HepG2 (cell line): ENCODE results near the gene MEIS3. TPM values are rescaled to one million over a fixed set of nuclear protein-coding genes. Genes with fewer than 3 reads are reported as not detected.

Experiments used
- ATAC-seq: fragments of 200-7000 bp; cut with Tn5 transposase; 3 replicates; pipeline ENCODE4 v1.9.1; 2020; ENCODE audit warnings: mild to moderate bottlenecking, moderate library complexity
- BruUV-seq: library from RNA; stranded (reverse); fragments of 400-500 nt; replicated peaks from 2 replicates; lab custom pipeline; 2021; lab: Mats Ljungman, UMichigan
- CTCF ChIA-PET: fragments of 300-600 bp; formaldehyde crosslinking; extraction: SDS; loops from one replicate; lab custom pipeline; 2021; ENCODE audit warnings: low total read pairs, inconsistent platforms, low intra/inter-chr PET ratio; lab: Yijun Ruan, JAX
- POLR2A ChIA-PET: fragments of 350-600 bp; sonication (Branson Sonifier 250); formaldehyde crosslinking; loops from one replicate; lab custom pipeline; 2020; ENCODE audit warnings: antibody characterized with exemption, inconsistent platforms; lab: Yijun Ruan, JAX
- DNase-seq: peaks from one replicate; pipeline ENCODE4 v3.0.0-alpha.2; 2015; ENCODE audit warnings: low spot score
- FAIRE-seq: peaks from 3 replicates; lab custom pipeline; 2011; peaks lifted over from hg19 to GRCh38; lab: Jason Lieb, UNC
- H2AFZ ChIP-seq: one replicate; pipeline ENCODE4 v1.6.1; 2011; ENCODE audit warnings: low read length, inconsistent platforms
- H3K27ac ChIP-seq: fragments of 300-600 bp; 3 replicates; pipeline ENCODE4 v1.8.0; 2011; ENCODE audit warnings: mixed run types, mild to moderate bottlenecking, mixed read lengths, low read length, inconsistent platforms; ENCODE audit not compliant: insufficient read depth; ENCODE audit errors: extremely low read length
- H3K27me3 ChIP-seq, 2 experiments: fragments of 200-600 bp in 1 of 2; 2 replicates in 1 of 2; 3 replicates in 1 of 2; pipeline versions ENCODE4 v1.6.0 to v1.8.0; 2011; ENCODE audit warnings: low read length in 2 of 2, mild to moderate bottlenecking in 2 of 2, moderate library complexity in 2 of 2, inconsistent platforms in 1 of 2; ENCODE audit not compliant: insufficient read depth in 2 of 2, control insufficient read depth in 1 of 2
- H3K36me3 ChIP-seq, 2 experiments: fragments of 200-600 bp in 1 of 2; replicated peaks in 1 of 2; 2 replicates in 1 of 2; 3 replicates in 1 of 2; pipeline versions ENCODE4 v1.5.1 to v1.8.0; 2011; ENCODE audit warnings: low read length in 2 of 2, inconsistent platforms in 1 of 2; ENCODE audit not compliant: insufficient read depth in 2 of 2, control insufficient read depth in 1 of 2
- H3K4me1 ChIP-seq: 2 replicates; pipeline ENCODE4 v1.5.1; 2012; ENCODE audit warnings: low read length, inconsistent platforms; ENCODE audit not compliant: insufficient read depth
- H3K4me2 ChIP-seq: 2 replicates; pipeline ENCODE4 v1.6.0; 2011; ENCODE audit warnings: low read depth, low read length, inconsistent platforms
- H3K4me3 ChIP-seq, 3 experiments: fragments of 200-600 bp in 1 of 3; sonication (generic), shearing (Covaris generic) in 1 of 3; replicated peaks in 1 of 3; 2 replicates each; pipeline ENCODE4 v1.5.1; 2011 to 2016; ENCODE audit warnings: low read length in 3 of 3, inconsistent platforms in 2 of 3, low read depth in 2 of 3, mild to moderate bottlenecking in 2 of 3, control low read depth in 1 of 3, mixed read lengths in 1 of 3; ENCODE audit not compliant: insufficient read depth in 1 of 3
- H3K79me2 ChIP-seq: one replicate; pipeline ENCODE4 v1.6.1; 2011; ENCODE audit warnings: low read length, inconsistent platforms; ENCODE audit not compliant: insufficient read depth
- H3K9ac ChIP-seq: 2 replicates; pipeline ENCODE4 v1.6.0; 2011; ENCODE audit warnings: mild to moderate bottlenecking, low read depth, low read length, inconsistent platforms; ENCODE audit not compliant: insufficient read depth
- H3K9me3 ChIP-seq: 2 replicates; pipeline ENCODE4 v1.5.1; 2012; ENCODE audit warnings: mild to moderate bottlenecking, low read length
- H4K20me1 ChIP-seq: 2 replicates; pipeline ENCODE4 v1.6.0; 2011; ENCODE audit warnings: inconsistent platforms, mild to moderate bottlenecking, low read length, moderate library complexity; ENCODE audit not compliant: insufficient read depth
- ARNT2 ChIP-seq: sonication (generic); formaldehyde crosslinking; IDR thresholded peaks from 2 replicates; pipeline ENCODE4 v1.8.0; 2022; ENCODE audit warnings: mild to moderate bottlenecking, low read depth, missing genetic modification reagents, moderate library complexity
- GPN1 ChIP-seq: sonication (generic); formaldehyde crosslinking; IDR thresholded peaks from 2 replicates; pipeline ENCODE4 v1.5.1; 2020; ENCODE audit warnings: missing genetic modification reagents, borderline replicate concordance
- MED1 ChIP-seq: sonication (generic); formaldehyde crosslinking; IDR thresholded peaks from 2 replicates; pipeline ENCODE4 v1.4.0; 2020; ENCODE audit warnings: missing genetic modification reagents
- ZFP36 ChIP-seq: fragments of 150-350 bp; IDR thresholded peaks from 2 replicates; pipeline ENCODE4 v1.6.1; 2018; ENCODE audit warnings: borderline replicate concordance, low read length, low read depth; ENCODE audit not compliant: partially characterized antibody
- ZNF7 ChIP-seq: IDR thresholded peaks from 2 replicates; pipeline ENCODE4 v1.6.1; 2016; ENCODE audit warnings: missing biosample characterization, missing genetic modification reagents
- WGBS: methylation state at CpG from one replicate; pipeline ENCODE4 v1.1.6; 2017; ENCODE audit warnings: low lambda C conversion rate; 5-methylcytosine and 5-hydroxymethylcytosine counted together
- in situ Hi-C: cut with HindIII; loops from 2 replicates; pipeline ENCODE4 v1.10.0; 2017; ENCODE audit warnings: low pct_unique_long_range_greater_than_20kb; ENCODE audit not compliant: extremely low pct_ligation_motif_present
- intact Hi-C: fragments of 100-400 bp; cut with micrococcal nuclease; formaldehyde crosslinking; loops from one replicate; pipeline ENCODE4 v1.10.0; 2022; ENCODE audit not compliant: unreplicated experiment
- polyA plus RNA-seq, 8 experiments: library from polyadenylated mRNA; depleted of rRNA in 3 of 8; stranded (reverse) in 7 of 8; unstranded in 1 of 8; fragments of >200 nt; fragmentation: Illumina TruSeq in 4 of 8; extraction: Trizol in 4 of 8; gene quantifications; 2 replicates each; pipeline versions ENCODE4 v1.2.1 to v1.2.3, GENCODE V29; 2011 to 2016; ENCODE audit warnings: low read depth in 4 of 8, missing spikeins in 1 of 8, mixed read lengths in 1 of 8; ENCODE audit not compliant: insufficient read depth in 1 of 8
- total RNA-seq, 5 experiments: library from RNA; depleted of rRNA; stranded (reverse); fragments of >200 nt; fragmentation: Illumina TruSeq; extraction: Trizol; gene quantifications; 2 replicates each; pipeline ENCODE4 v1.2.3, GENCODE V29; 2016; ENCODE audit warnings: low read depth in 1 of 5
- TF ChIP-seq, protein P1 (sequence below): sonication (generic); formaldehyde crosslinking; IDR thresholded peaks from 2 replicates; pipeline ENCODE4 v1.5.1; 2020; ENCODE audit warnings: mild to moderate bottlenecking, missing genetic modification reagents, moderate library complexity
- TF ChIP-seq, protein P2 (sequence below): sonication (generic); formaldehyde crosslinking; IDR thresholded peaks from 2 replicates; pipeline ENCODE4 v1.8.0; 2022; ENCODE audit warnings: missing genetic modification reagents, mild to moderate bottlenecking, moderate library complexity, borderline replicate concordance

MEIS3 gene
- total and polyA plus RNA-seq, 2 of the 13 experiments (the other 11 are each of a cell fraction or from before 2014, with no cell fraction given) = 0.09 to 0.70 TPM

DNA sequence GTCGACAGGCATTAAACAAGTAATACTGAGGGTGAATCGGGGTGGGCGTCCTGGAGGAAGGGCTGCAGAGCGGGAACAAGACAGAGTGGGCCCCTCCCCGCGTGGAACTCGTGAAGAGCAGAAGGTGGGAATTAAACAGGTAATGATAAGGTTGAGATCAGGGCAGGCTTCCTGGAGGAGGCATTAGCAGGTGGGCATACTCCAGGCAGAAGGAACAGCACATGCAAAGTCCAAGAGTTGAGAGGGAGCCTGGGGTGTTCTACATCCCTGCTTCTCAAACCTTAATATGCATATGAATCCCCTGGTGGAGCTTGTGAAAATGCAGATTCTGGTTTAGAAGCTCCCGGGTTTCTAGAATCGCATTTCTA lies 29.0 kb upstream of the MEIS3 start:
- ATAC-seq = no peak
- BruUV-seq = no TSS peak
- Histone ChIP-seq H3K4me2 (no peak overlapping the region), H3K9me3 (no peaks in the 10 kb centered on the region), H3K4me1 (peaks cover 18% of the 10 kb centered on the region; the same call in 1 of the 2 replicates), H3K27ac (no peak overlapping the region), H3K9ac (no peak overlapping the region), H3K79me2 (no peaks in the 10 kb centered on the region), H4K20me1 (no peaks in the 10 kb centered on the region), H3K4me3 (no peak overlapping the region), H3K36me3 (no peaks in the 10 kb centered on the region), H2AFZ (no peak overlapping the region), H3K27me3 (peaks cover 0 to 28% of the 10 kb centered on the region in 2 experiments)
- in situ Hi-C loops = no loop called here
- CTCF ChIA-PET = no interaction called here
- POLR2A ChIA-PET = no interaction called here
- DNase-seq = no peak
- TF ChIP-seq MED1 (CRISPR knock-in tag) (no peak), ZNF7 (CRISPR knock-in tag) (no peak), ZFP36 (peak; percentile 85)
- FAIRE-seq = no peak
- 33% methylated on average over 8 of the region's 9 CpGs for WGBS
- intact Hi-C loops = no loop called here

DNA sequence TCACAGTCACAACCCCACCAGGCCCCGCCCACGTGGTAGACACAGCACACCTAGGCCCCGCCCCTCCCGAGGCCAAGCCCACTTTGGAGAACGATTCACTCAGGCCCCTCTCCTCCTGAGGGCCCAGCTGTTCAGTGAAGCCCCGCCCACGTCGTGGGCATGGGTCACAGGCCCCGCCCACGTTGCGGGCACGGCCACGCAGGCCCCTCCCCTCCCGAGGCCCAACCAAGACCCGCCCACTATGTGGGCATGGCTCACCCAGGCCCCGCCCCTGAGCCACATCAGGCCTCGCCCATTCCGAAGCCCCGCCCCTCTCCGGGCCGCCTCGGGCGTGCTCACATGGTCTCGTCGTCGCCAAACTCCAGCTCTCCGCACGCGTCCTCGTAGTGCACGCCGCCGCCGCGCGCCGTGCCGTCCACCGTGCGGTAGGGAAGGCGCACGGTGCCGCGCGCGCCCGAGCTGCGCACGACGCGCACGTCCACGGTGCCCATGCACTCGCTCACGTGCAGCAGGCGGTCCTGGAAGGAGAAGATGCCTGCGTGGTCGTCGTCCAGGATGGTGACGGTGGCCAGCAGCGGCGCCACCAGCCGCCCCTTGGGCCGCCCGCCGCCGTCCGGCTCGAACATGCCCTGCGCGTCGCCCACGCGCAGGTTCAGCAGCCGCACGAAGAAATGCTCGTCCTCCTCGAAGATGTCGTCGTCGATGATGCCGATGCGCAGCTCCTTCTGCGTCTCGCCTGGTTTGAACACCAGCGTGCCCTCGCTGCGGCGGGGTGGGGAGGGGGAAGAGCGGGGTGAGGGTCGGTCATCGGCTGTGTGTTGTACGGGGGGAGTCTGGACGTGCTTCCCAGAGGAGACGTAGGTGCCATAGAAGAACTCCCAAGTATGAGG lies 28.4 kb upstream of the MEIS3 start:
- CTCF ChIA-PET = no interaction called here
- WGBS = 72% methylated on average over 65 of the region's 95 CpGs
- intact Hi-C loops = no loop called here
- FAIRE-seq (no peak), DNase-seq (peak; percentile 31), ATAC-seq (peak; percentile 51)
- Histone ChIP-seq H2AFZ (no peak overlapping the region), H3K27ac (no peak overlapping the region), H3K4me2 (peak overlapping the region; percentile 63; the same call in 1 of the 2 replicates), H3K4me1 (peaks cover 18% of the 10 kb centered on the region; the same call in 1 of the 2 replicates), H4K20me1 (no peaks in the 10 kb centered on the region), H3K27me3 (peaks cover 0 to 28% of the 10 kb centered on the region in 2 experiments), H3K79me2 (no peaks in the 10 kb centered on the region), H3K4me3 (peak overlapping the region in 1 of 3 experiments; percentile 57; a peak in 1 of 6 replicates), H3K9ac (no peak overlapping the region), H3K36me3 (no peaks in the 10 kb centered on the region), H3K9me3 (no peaks in the 10 kb centered on the region)
- POLR2A ChIA-PET = interaction anchor here (1.2 kb wide), 1 partner anchor 73 kb away, joined by 3 read pairs; no protein-coding TSS in a partner anchor
- no TSS peak for BruUV-seq
- in situ Hi-C loops = no loop called here
- TF ChIP-seq GPN1 (CRISPR knock-in tag) (no peak), ARNT2 (no peak)
- TF ChIP-seq, protein P1, sequence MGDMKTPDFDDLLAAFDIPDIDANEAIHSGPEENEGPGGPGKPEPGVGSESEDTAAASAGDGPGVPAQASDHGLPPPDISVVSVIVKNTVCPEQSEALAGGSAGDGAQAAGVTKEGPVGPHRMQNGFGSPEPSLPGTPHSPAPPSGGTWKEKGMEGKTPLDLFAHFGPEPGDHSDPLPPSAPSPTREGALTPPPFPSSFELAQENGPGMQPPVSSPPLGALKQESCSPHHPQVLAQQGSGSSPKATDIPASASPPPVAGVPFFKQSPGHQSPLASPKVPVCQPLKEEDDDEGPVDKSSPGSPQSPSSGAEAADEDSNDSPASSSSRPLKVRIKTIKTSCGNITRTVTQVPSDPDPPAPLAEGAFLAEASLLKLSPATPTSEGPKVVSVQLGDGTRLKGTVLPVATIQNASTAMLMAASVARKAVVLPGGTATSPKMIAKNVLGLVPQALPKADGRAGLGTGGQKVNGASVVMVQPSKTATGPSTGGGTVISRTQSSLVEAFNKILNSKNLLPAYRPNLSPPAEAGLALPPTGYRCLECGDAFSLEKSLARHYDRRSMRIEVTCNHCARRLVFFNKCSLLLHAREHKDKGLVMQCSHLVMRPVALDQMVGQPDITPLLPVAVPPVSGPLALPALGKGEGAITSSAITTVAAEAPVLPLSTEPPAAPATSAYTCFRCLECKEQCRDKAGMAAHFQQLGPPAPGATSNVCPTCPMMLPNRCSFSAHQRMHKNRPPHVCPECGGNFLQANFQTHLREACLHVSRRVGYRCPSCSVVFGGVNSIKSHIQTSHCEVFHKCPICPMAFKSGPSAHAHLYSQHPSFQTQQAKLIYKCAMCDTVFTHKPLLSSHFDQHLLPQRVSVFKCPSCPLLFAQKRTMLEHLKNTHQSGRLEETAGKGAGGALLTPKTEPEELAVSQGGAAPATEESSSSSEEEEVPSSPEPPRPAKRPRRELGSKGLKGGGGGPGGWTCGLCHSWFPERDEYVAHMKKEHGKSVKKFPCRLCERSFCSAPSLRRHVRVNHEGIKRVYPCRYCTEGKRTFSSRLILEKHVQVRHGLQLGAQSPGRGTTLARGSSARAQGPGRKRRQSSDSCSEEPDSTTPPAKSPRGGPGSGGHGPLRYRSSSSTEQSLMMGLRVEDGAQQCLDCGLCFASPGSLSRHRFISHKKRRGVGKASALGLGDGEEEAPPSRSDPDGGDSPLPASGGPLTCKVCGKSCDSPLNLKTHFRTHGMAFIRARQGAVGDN = peak; percentile 18; the same call in 1 of the 2 replicates
- TF ChIP-seq, protein P2, sequence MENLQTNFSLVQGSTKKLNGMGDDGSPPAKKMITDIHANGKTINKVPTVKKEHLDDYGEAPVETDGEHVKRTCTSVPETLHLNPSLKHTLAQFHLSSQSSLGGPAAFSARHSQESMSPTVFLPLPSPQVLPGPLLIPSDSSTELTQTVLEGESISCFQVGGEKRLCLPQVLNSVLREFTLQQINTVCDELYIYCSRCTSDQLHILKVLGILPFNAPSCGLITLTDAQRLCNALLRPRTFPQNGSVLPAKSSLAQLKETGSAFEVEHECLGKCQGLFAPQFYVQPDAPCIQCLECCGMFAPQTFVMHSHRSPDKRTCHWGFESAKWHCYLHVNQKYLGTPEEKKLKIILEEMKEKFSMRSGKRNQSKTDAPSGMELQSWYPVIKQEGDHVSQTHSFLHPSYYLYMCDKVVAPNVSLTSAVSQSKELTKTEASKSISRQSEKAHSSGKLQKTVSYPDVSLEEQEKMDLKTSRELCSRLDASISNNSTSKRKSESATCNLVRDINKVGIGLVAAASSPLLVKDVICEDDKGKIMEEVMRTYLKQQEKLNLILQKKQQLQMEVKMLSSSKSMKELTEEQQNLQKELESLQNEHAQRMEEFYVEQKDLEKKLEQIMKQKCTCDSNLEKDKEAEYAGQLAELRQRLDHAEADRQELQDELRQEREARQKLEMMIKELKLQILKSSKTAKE = no peak
